Spleen (tissue), 11 donors: Measurements from ENCODE around the gene VEGFA. TPM values are rescaled to one million over a fixed set of nuclear protein-coding genes. Genes with fewer than 3 reads are reported as not detected.

Experiments used
- DNase-seq: peaks from one replicate; pipeline ENCODE4 v3.0.0-alpha.2; 2020
- H3K27ac ChIP-seq, 8 donors: fragments of 200-600 bp; sonication (generic) in 7 of 8; 1 replicate in 4 of 8; 2 replicates in 4 of 8; pipeline versions ENCODE4 v1.5.0 to v1.8.0; 2016 to 2021; ENCODE audit warnings: inconsistent platforms in 4 of 8, mild to moderate bottlenecking in 4 of 8, moderate library complexity in 1 of 8
- H3K27me3 ChIP-seq, 7 donors: fragments of 200-600 bp; sonication (generic) in 6 of 7; replicated peaks in 1 of 7; 1 replicate in 4 of 7; 2 replicates in 3 of 7; pipeline versions ENCODE4 v1.5.0 to v1.8.0; 2016 to 2021; ENCODE audit warnings: inconsistent platforms in 3 of 7, mild to moderate bottlenecking in 1 of 7
- H3K36me3 ChIP-seq, 6 donors: fragments of 200-600 bp; sonication (generic) in 5 of 6; 1 replicate in 4 of 6; 2 replicates in 2 of 6; pipeline versions ENCODE4 v1.5.0 to v1.8.0; 2016 to 2021; ENCODE audit warnings: inconsistent platforms in 2 of 6
- H3K4me1 ChIP-seq, 6 donors: fragments of 200-600 bp; sonication (generic) in 5 of 6; 1 replicate in 3 of 6; 2 replicates in 3 of 6; pipeline versions ENCODE4 v1.5.0 to v1.8.0; 2016 to 2021; ENCODE audit warnings: inconsistent platforms in 3 of 6
- H3K4me3 ChIP-seq, 8 donors: fragments of 200-600 bp; sonication (generic) in 7 of 8; 1 replicate in 4 of 8; 2 replicates in 4 of 8; pipeline versions ENCODE4 v1.5.0 to v1.8.0; 2016 to 2021; ENCODE audit warnings: inconsistent platforms in 4 of 8, mild to moderate bottlenecking in 4 of 8, moderate library complexity in 2 of 8
- H3K9me3 ChIP-seq, 8 donors: fragments of 200-600 bp; sonication (generic) in 7 of 8; 1 replicate in 4 of 8; 2 replicates in 4 of 8; pipeline versions ENCODE4 v1.5.0 to v1.8.0; 2016 to 2021; ENCODE audit warnings: inconsistent platforms in 4 of 8
- CTCF ChIP-seq, 11 experiments: fragments of 200-600 bp in 7 of 11; fragments of 450-650 bp in 4 of 11; sonication (generic) in 4 of 11; IDR thresholded peaks in 8 of 11; conservative IDR thresholded peaks in 3 of 11; 1 replicate in 7 of 11; 2 replicates in 4 of 11; pipeline versions ENCODE4 v1.4.0 to v1.8.0; 2016 to 2021; ENCODE audit warnings: antibody characterized with exemption in 11 of 11, inconsistent platforms in 4 of 11, mild to moderate bottlenecking in 1 of 11
- POLR2A ChIP-seq, 3 donors: fragments of 450-650 bp; IDR thresholded peaks; one replicate each; pipeline ENCODE4 v1.5.1; 2017; ENCODE audit warnings: antibody characterized with exemption in 3 of 3, mild to moderate bottlenecking in 1 of 3
- POLR2AphosphoS5 ChIP-seq, 3 donors: sonication (generic); formaldehyde crosslinking; IDR thresholded peaks; one replicate each; pipeline ENCODE4 v1.5.1; 2017; ENCODE audit warnings: antibody characterized with exemption in 3 of 3
- WGBS, 5 donors: extraction: QIAGEN DNeasy Blood & Tissue Kit in 3 of 5; methylation state at CpG; one replicate each; pipeline versions ENCODE4 v1.1.5 to v1.1.7; 2013 to 2018; 5-methylcytosine and 5-hydroxymethylcytosine counted together
- intact Hi-C: fragments of 100-400 bp; cut with DNase I; formaldehyde crosslinking; loops from one replicate; pipeline ENCODE4 v1.15.0; 2023; ENCODE audit warnings: low total_unique reads
- polyA plus RNA-seq, 3 donors: library from polyadenylated mRNA; stranded (reverse); fragments of 200-250 nt; gene quantifications; one replicate each; pipeline ENCODE4 v1.2.1, GENCODE V29; 2013
- total RNA-seq, 7 donors: library from RNA; depleted of rRNA in 3 of 7; stranded (reverse); fragments of >200 nt in 3 of 7; fragmentation: NEBNext Ultra II Directional in 4 of 7; extraction: Animal tissue kit (Norgen Biotek cat#: 25700) in 4 of 7; gene quantifications; one replicate each; pipeline versions ENCODE4 v1.1.0 to v1.2.1, GENCODE V29; 2016 to 2021
- donor health status: healthy with polysubstance abuse.
- donor health status: DM: no; HTN: no; CAD: no; lungs with moderate emphysema.
- donor health status: DM: no; HTN: no; CAD: no.
- donor health status: Bipolar disorder and iron deficiency.
- donor health status: healthy.
- donor health status: DM: no; HTN: no; CAD: no.
- donor health status: DM: yes; HTN: yes; CAD: no.

Gene VEGFA
- total and polyA plus RNA-seq, 10 donors, result 31.0 to 486 (median 153) TPM

- Histone ChIP-seq H3K27me3 (no peaks in the 10 kb centered on the region), H3K27ac (peak overlapping the region in 2 of 8 donors; percentile 7 to 48), H3K9me3 (no peaks in the 10 kb centered on the region), H3K4me1 (peaks cover 0 to 63% (median 14%) of the 10 kb centered on the region in 6 donors), H3K4me3 (no peak overlapping the region), H3K36me3 (no peaks in the 10 kb centered on the region)
- peak; percentile 70 for DNase-seq
- WGBS, 5 donors, result 56 to 82% (median 73%) methylated on average over 16 of the region's 16 CpGs
- TF ChIP-seq CTCF (IDR thresholded peaks at IDR 0.05 in 8 of 11, conservative IDR thresholded peaks at IDR 0.05 in 3 of 11), result no peak
- peak in 1 of 3 donors; percentile 14 for TF ChIP-seq POLR2AphosphoS5 (IDR thresholded peaks at IDR 0.05)
- intact Hi-C loops, result no loop called here
Observed at GRCh38 chr6:43801495-43802181, 31.6 kb downstream of the VEGFA start.

GRCh38 chr6:43803055-43803782 is 33.2 kb downstream of the VEGFA start:
- Histone ChIP-seq H3K36me3 (no peaks in the 10 kb centered on the region), H3K27ac (peak overlapping the region in 1 of 8 donors; percentile 18), H3K4me3 (no peak overlapping the region), H3K9me3 (no peaks in the 10 kb centered on the region), H3K4me1 (peaks cover 0 to 62% (median 14%) of the 10 kb centered on the region in 6 donors), H3K27me3 (no peaks in the 10 kb centered on the region)
- intact Hi-C loops, result no loop called here
- 50 to 81% (median 70%) methylated on average over 6 of the region's 6 CpGs for WGBS, 5 donors
- no peak for DNase-seq
- TF ChIP-seq POLR2AphosphoS5 (IDR thresholded peaks at IDR 0.05) (no peak), CTCF (IDR thresholded peaks at IDR 0.05 in 8 of 11, conservative IDR thresholded peaks at IDR 0.05 in 3 of 11) (no peak), POLR2A (IDR thresholded peaks at IDR 0.05) (no peak)

- WGBS, 5 donors, result 50 to 84% (median 68%) methylated on average over 2 of the region's 2 CpGs
- TF ChIP-seq POLR2A (IDR thresholded peaks at IDR 0.05) (no peak), POLR2AphosphoS5 (IDR thresholded peaks at IDR 0.05) (no peak), CTCF (IDR thresholded peaks at IDR 0.05 in 8 of 11, conservative IDR thresholded peaks at IDR 0.05 in 3 of 11) (no peak)
- H3K36me3 ChIP-seq, result no peaks in the 10 kb centered on the region
- no peak overlapping the region for H3K4me3 ChIP-seq
- DNase-seq, result no peak
- peak overlapping the region in 1 of 8 donors; percentile 18 for H3K27ac ChIP-seq
- H3K27me3 ChIP-seq, result no peaks in the 10 kb centered on the region
- H3K9me3 ChIP-seq, result no peaks in the 10 kb centered on the region
- peaks cover 0 to 54% (median 14%) of the 10 kb centered on the region in 6 donors for H3K4me1 ChIP-seq
- intact Hi-C loops, result no loop called here
Observed at GRCh38 chr6:43803783-43804549, 34.0 kb downstream of the VEGFA start.
